SK-N-SH (cell line): Measurements from ENCODE around the gene SMLR1. TPM values are rescaled to one million over a fixed set of nuclear protein-coding genes. Genes with fewer than 3 reads are reported as not detected.

Experiments
- CTCF ChIA-PET: fragments of 300-600, 350-600 bp; formaldehyde crosslinking; extraction: SDS; loops from one replicate; lab custom pipeline; 2021; lab: Yijun Ruan, JAX
- POLR2A ChIA-PET: fragments of 350-600 bp; sonication (Branson Sonifier 250); formaldehyde crosslinking; extraction: SDS; loops from one replicate; lab custom pipeline; 2020; ENCODE audit warnings: antibody characterized with exemption, inconsistent platforms; lab: Yijun Ruan, JAX
- DNase-seq: peaks from one replicate; pipeline ENCODE4 v3.0.0; 2012
- H2AFZ ChIP-seq: fragments of 200-600 bp; sonication (generic); 2 replicates; pipeline ENCODE4 v1.8.1; 2016; ENCODE audit warnings: antibody characterized with exemption, mild to moderate bottlenecking, low read depth
- H3F3A ChIP-seq: fragments of 200-600 bp; sonication (generic); replicated peaks from 2 replicates; pipeline ENCODE3; 2016; ENCODE audit warnings: antibody characterized with exemption, mild to moderate bottlenecking; ENCODE audit not compliant: insufficient read depth
- H3K27ac ChIP-seq, 2 experiments: fragments of 200-500 bp in 1 of 2; fragments of 200-600 bp in 1 of 2; sonication (Bioruptor generic) in 1 of 2; sonication (generic), shearing (Covaris generic) in 1 of 2; 2 replicates each; pipeline versions ENCODE4 v1.5.1 to v1.6.1; 2014 to 2016; ENCODE audit warnings: low read depth in 2 of 2, inconsistent platforms in 1 of 2, low read length in 1 of 2, mild to moderate bottlenecking in 1 of 2, mixed read lengths in 1 of 2
- H3K27me3 ChIP-seq: fragments of 200-600 bp; sonication (generic), shearing (Covaris generic); 2 replicates; pipeline ENCODE4 v1.6.1; 2016; ENCODE audit warnings: mixed run types; ENCODE audit not compliant: insufficient read depth
- H3K36me3 ChIP-seq, 2 experiments: fragments of 200-500 bp in 1 of 2; fragments of 200-600 bp in 1 of 2; sonication (Bioruptor generic) in 1 of 2; sonication (generic) in 1 of 2; replicated peaks in 1 of 2; 2 replicates each; pipeline versions ENCODE3 to v1.5.1; 2014 to 2016; ENCODE audit warnings: low read length in 1 of 2, mild to moderate bottlenecking in 1 of 2; ENCODE audit not compliant: insufficient read depth in 2 of 2, control insufficient read depth in 1 of 2
- H3K4me1 ChIP-seq, 2 experiments: fragments of 200-500 bp in 1 of 2; fragments of 200-600 bp in 1 of 2; sonication (Bioruptor generic) in 1 of 2; sonication (generic), shearing (Covaris generic) in 1 of 2; 2 replicates each; pipeline versions ENCODE4 v1.5.1 to v1.6.1; 2014 to 2016; ENCODE audit warnings: low read depth in 1 of 2, low read length in 1 of 2, mixed run types in 1 of 2; ENCODE audit not compliant: insufficient read depth in 2 of 2, control insufficient read depth in 1 of 2
- H3K4me2 ChIP-seq: fragments of 200-600 bp; sonication (generic), shearing (Covaris generic); 2 replicates; pipeline ENCODE4 v1.6.1; 2017; ENCODE audit warnings: mixed run types
- H3K4me3 ChIP-seq, 2 experiments: fragments of 200-500 bp in 1 of 2; fragments of 200-600 bp in 1 of 2; sonication (Bioruptor generic) in 1 of 2; sonication (generic), shearing (Covaris generic) in 1 of 2; 2 replicates each; pipeline versions ENCODE4 v1.5.1 to v1.8.1; 2014 to 2016; ENCODE audit warnings: low read depth in 2 of 2, inconsistent platforms in 1 of 2, low read length in 1 of 2, mild to moderate bottlenecking in 1 of 2, mixed read lengths in 1 of 2, moderate library complexity in 1 of 2
- H3K79me2 ChIP-seq: fragments of 200-600 bp; sonication (generic); 2 replicates; pipeline ENCODE4 v1.8.1; 2017; ENCODE audit warnings: mild to moderate bottlenecking; ENCODE audit not compliant: insufficient read depth
- H3K9ac ChIP-seq: fragments of 200-600 bp; sonication (generic); 2 replicates; pipeline ENCODE4 v1.6.1; 2017; ENCODE audit warnings: mixed run types
- H3K9me2 ChIP-seq: fragments of 200-600 bp; sonication (generic); 2 replicates; pipeline ENCODE4 v1.6.1; 2017; ENCODE audit warnings: mixed run types
- H3K9me3 ChIP-seq: fragments of 200-600 bp; sonication (generic); 2 replicates; pipeline ENCODE4 v1.6.1; 2017; ENCODE audit warnings: mixed run types, mild to moderate bottlenecking, moderate library complexity
- H4K20me1 ChIP-seq: fragments of 200-600 bp; sonication (generic); 2 replicates; pipeline ENCODE4 v1.6.1; 2017; ENCODE audit warnings: mild to moderate bottlenecking, mixed run types; ENCODE audit not compliant: insufficient read depth
- ELF1 ChIP-seq: IDR thresholded peaks from 2 replicates; pipeline ENCODE4 v1.4.0; 2012
- EP300 ChIP-seq, 2 experiments: IDR thresholded peaks; 2 replicates each; pipeline versions ENCODE4 v1.4.0 to v1.6.1; 2012; ENCODE audit warnings: borderline replicate concordance in 1 of 2, low read depth in 1 of 2, low read length in 1 of 2
- EZH2phosphoT487 ChIP-seq: fragments of 200-600 bp; sonication (generic); IDR thresholded peaks from 2 replicates; pipeline ENCODE4 v1.6.1; 2017; ENCODE audit warnings: low read depth, mixed run types, mild to moderate bottlenecking, antibody characterized with exemption, moderate library complexity, borderline replicate concordance
- FOSL2 ChIP-seq: IDR thresholded peaks from 2 replicates; pipeline ENCODE4 v1.4.0; 2012; ENCODE audit warnings: low read depth, mild to moderate bottlenecking, moderate library complexity, borderline replicate concordance
- GABPA ChIP-seq: IDR thresholded peaks from 2 replicates; pipeline ENCODE4 v1.4.0; 2012; ENCODE audit warnings: low read depth, mild to moderate bottlenecking
- MXI1 ChIP-seq: IDR thresholded peaks from 2 replicates; pipeline ENCODE4 v1.6.1; 2012; ENCODE audit warnings: mild to moderate bottlenecking, low read depth, low read length, improper control_type of control experiment
- NFIC ChIP-seq: IDR thresholded peaks from 2 replicates; pipeline ENCODE4 v1.4.0; 2012; ENCODE audit warnings: borderline replicate concordance
- NRF1 ChIP-seq: IDR thresholded peaks from 2 replicates; pipeline ENCODE4 v1.6.1; 2012; ENCODE audit warnings: low read depth, mild to moderate bottlenecking, low read length
- POLR2AphosphoS5 ChIP-seq: IDR thresholded peaks from 2 replicates; pipeline ENCODE4 v1.6.1; 2012; ENCODE audit warnings: low read depth, low read length
- RCOR1 ChIP-seq: fragments of 150-350 bp; IDR thresholded peaks from 2 replicates; pipeline ENCODE4 v1.6.1; 2017; ENCODE audit warnings: antibody characterized with exemption, low read length
- SIN3A ChIP-seq: IDR thresholded peaks from 2 replicates; pipeline ENCODE4 v1.6.1; 2012; ENCODE audit warnings: low read depth, mild to moderate bottlenecking, low read length, moderate library complexity, borderline replicate concordance
- TEAD4 ChIP-seq: IDR thresholded peaks from 2 replicates; pipeline ENCODE4 v1.4.0; 2012; ENCODE audit warnings: mild to moderate bottlenecking, borderline replicate concordance; ENCODE audit not compliant: insufficient read depth
- USF2 ChIP-seq: fragments of 150-350 bp; IDR thresholded peaks from 2 replicates; pipeline ENCODE4 v1.6.1; 2017; ENCODE audit warnings: antibody characterized with exemption, low read length, low read depth, borderline replicate concordance
- WGBS: methylation state at CpG from one replicate; pipeline ENCODE4 v1.1.6; 2017; ENCODE audit warnings: low lambda C conversion rate; 5-methylcytosine and 5-hydroxymethylcytosine counted together
- polyA plus RNA-seq, 3 experiments: library from polyadenylated mRNA; depleted of rRNA; stranded (reverse); fragments of >200 nt; gene quantifications; 2 replicates each; pipeline ENCODE4 v1.2.3, GENCODE V29; 2012
- TF ChIP-seq, protein P1 (sequence below): IDR thresholded peaks from 2 replicates; pipeline ENCODE4 v1.6.1; 2012; ENCODE audit warnings: mild to moderate bottlenecking, low read depth, low read length, moderate library complexity
- TF ChIP-seq, protein P2 (sequence below): fragments of 200-600 bp; sonication (generic); IDR thresholded peaks from 2 replicates; pipeline ENCODE4 v1.6.1; 2017; ENCODE audit warnings: antibody characterized with exemption, mild to moderate bottlenecking, moderate library complexity

The SMLR1 gene
- polyA plus RNA-seq, 1 of the 3 experiments (the other 2 are of a cell fraction): 0.03 TPM

DNA sequence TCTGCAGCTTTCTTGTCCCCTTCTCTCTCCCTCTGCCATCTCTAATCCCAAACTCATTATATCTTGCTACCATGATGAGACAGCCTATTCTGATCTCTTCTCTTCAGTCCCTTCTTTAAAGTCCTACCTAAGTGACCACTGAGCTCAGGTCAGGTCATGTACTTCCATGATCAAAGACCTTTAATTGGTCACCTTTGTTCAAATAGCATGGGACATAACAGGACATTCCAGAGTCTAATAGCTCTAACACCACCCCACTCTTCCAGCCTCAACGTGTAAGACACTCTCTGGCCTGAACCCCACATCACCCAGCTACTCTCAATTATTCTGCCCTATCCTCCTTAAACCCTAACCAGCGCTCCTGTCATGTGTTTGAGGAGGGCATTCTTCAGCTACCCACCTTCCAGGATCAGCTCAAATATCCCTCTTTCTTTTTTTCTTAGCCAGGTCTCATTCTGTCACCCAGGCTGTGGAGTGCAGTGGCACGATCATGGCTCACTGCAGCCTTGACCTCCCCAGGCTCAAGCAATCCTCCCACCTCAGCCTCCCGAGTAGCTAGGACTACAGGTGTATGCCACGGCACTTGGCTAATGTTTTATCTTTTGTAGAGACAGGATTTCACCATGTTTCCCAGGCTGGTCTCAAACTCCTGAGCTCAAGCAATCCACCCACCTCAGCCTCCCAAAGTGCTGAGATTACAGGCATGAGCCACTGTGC is 2.1 kb upstream of the SMLR1 start:
- Histone ChIP-seq H3F3A (no peaks in the 10 kb centered on the region), H3K9me3 (no peaks in the 10 kb centered on the region), H3K4me3 (no peak overlapping the region), H3K79me2 (no peaks in the 10 kb centered on the region), H3K27me3 (no peaks in the 10 kb centered on the region), H3K4me1 (no peaks in the 10 kb centered on the region), H3K9ac (no peak overlapping the region), H4K20me1 (no peaks in the 10 kb centered on the region), H2AFZ (no peak overlapping the region), H3K9me2 (no peaks in the 10 kb centered on the region), H3K27ac (no peak overlapping the region), H3K36me3 (no peaks in the 10 kb centered on the region), H3K4me2 (no peak overlapping the region)
- CTCF ChIA-PET: interaction anchor here (0.6 kb wide), 1 partner anchor 265 kb away, joined by 3 read pairs; no protein-coding TSS in a partner anchor
- POLR2A ChIA-PET: no interaction called here
- no peak for DNase-seq
- 42% methylated on average over 5 of the region's 5 CpGs for WGBS
- TF ChIP-seq NFIC (no peak), POLR2AphosphoS5 (no peak), RCOR1 (no peak), TEAD4 (no peak), FOSL2 (no peak), EZH2phosphoT487 (no peak), GABPA (no peak), MXI1 (no peak), SIN3A (no peak)
- TF ChIP-seq, protein P1, sequence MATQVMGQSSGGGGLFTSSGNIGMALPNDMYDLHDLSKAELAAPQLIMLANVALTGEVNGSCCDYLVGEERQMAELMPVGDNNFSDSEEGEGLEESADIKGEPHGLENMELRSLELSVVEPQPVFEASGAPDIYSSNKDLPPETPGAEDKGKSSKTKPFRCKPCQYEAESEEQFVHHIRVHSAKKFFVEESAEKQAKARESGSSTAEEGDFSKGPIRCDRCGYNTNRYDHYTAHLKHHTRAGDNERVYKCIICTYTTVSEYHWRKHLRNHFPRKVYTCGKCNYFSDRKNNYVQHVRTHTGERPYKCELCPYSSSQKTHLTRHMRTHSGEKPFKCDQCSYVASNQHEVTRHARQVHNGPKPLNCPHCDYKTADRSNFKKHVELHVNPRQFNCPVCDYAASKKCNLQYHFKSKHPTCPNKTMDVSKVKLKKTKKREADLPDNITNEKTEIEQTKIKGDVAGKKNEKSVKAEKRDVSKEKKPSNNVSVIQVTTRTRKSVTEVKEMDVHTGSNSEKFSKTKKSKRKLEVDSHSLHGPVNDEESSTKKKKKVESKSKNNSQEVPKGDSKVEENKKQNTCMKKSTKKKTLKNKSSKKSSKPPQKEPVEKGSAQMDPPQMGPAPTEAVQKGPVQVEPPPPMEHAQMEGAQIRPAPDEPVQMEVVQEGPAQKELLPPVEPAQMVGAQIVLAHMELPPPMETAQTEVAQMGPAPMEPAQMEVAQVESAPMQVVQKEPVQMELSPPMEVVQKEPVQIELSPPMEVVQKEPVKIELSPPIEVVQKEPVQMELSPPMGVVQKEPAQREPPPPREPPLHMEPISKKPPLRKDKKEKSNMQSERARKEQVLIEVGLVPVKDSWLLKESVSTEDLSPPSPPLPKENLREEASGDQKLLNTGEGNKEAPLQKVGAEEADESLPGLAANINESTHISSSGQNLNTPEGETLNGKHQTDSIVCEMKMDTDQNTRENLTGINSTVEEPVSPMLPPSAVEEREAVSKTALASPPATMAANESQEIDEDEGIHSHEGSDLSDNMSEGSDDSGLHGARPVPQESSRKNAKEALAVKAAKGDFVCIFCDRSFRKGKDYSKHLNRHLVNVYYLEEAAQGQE: no peak

GRCh38 chr6:130825772-130826441 is 1.3 kb upstream of the SMLR1 start:
- H3K9ac ChIP-seq: no peak overlapping the region
- no peak overlapping the region for H3K4me3 ChIP-seq
- H3K4me2 ChIP-seq: no peak overlapping the region
- 56% methylated on average over 3 of the region's 3 CpGs for WGBS
- TF ChIP-seq EP300 (IDR thresholded peaks at IDR 0.05; ENCODE audit: borderline replicate concordance in 1 of 2, low read depth in 1 of 2, low read length in 1 of 2): no peak
- TF ChIP-seq, protein P2, sequence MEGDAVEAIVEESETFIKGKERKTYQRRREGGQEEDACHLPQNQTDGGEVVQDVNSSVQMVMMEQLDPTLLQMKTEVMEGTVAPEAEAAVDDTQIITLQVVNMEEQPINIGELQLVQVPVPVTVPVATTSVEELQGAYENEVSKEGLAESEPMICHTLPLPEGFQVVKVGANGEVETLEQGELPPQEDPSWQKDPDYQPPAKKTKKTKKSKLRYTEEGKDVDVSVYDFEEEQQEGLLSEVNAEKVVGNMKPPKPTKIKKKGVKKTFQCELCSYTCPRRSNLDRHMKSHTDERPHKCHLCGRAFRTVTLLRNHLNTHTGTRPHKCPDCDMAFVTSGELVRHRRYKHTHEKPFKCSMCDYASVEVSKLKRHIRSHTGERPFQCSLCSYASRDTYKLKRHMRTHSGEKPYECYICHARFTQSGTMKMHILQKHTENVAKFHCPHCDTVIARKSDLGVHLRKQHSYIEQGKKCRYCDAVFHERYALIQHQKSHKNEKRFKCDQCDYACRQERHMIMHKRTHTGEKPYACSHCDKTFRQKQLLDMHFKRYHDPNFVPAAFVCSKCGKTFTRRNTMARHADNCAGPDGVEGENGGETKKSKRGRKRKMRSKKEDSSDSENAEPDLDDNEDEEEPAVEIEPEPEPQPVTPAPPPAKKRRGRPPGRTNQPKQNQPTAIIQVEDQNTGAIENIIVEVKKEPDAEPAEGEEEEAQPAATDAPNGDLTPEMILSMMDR: no peak
- no peak for TF ChIP-seq USF2
- TF ChIP-seq NRF1: no peak
- no peak for TF ChIP-seq SIN3A
- TF ChIP-seq ELF1: no peak
- H3K9me3 ChIP-seq: no peaks in the 10 kb centered on the region
- DNase-seq: no peak
- no peaks in the 10 kb centered on the region for H3K79me2 ChIP-seq
- no peak overlapping the region for H3K27ac ChIP-seq
- no peaks in the 10 kb centered on the region for H3K9me2 ChIP-seq
- no peaks in the 10 kb centered on the region for H3K4me1 ChIP-seq
- no peak overlapping the region for H2AFZ ChIP-seq
- no peaks in the 10 kb centered on the region for H3K27me3 ChIP-seq
- H4K20me1 ChIP-seq: no peaks in the 10 kb centered on the region
- ChIA-PET CTCF (no interaction called here), POLR2A (no interaction called here)
- H3K36me3 ChIP-seq: no peaks in the 10 kb centered on the region
- H3F3A ChIP-seq: no peaks in the 10 kb centered on the region
